Measurements from ENCODE around the gene PNPLA2.
A peak's percentile ranks its signal among the peaks of the same experiment; 100 is the strongest.

The PNPLA2 gene

DNA sequence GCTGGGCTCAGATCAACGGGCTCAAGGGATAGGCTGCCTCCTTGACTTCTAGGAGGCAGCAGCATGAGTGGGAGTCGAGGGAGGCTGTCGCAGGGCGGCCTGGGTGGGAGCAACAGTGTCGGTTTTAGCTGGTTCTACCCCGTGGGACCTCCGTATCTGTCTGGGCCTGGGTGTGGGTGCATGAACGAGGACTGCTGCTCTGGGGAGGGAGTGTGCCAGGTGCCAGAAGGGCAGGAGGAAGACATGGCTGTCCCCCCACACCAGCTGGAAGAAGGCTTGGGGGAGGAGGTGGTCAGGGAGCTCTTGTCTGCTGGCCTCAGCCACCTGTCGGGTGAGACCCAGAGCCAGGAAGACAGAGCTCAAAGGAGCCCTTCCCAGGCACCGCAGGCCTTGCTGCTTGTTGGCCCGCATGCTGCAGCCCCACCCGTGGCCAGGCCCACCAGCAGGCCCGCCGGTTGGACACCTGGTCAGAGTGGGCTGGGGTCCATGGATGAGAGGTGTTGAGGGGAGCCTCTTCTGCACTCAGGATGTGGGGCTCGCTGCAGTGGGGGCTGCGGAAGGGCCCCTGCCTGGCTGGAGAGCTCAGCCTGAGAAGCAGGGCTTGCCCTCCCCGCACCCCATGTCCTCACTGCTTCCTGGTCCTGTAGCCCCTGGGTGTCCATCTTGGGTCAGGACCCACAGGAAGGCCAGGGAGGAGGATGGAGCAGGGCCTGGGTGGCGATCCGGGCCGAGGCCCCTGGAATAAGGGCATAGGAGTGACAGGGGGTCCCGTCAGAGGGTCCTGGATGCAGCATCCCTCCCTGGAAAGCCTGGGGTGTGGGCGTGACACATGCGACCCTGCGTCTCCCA is 32.3 kb upstream of the PNPLA2 start:
- no peak for DNase-seq

DNA sequence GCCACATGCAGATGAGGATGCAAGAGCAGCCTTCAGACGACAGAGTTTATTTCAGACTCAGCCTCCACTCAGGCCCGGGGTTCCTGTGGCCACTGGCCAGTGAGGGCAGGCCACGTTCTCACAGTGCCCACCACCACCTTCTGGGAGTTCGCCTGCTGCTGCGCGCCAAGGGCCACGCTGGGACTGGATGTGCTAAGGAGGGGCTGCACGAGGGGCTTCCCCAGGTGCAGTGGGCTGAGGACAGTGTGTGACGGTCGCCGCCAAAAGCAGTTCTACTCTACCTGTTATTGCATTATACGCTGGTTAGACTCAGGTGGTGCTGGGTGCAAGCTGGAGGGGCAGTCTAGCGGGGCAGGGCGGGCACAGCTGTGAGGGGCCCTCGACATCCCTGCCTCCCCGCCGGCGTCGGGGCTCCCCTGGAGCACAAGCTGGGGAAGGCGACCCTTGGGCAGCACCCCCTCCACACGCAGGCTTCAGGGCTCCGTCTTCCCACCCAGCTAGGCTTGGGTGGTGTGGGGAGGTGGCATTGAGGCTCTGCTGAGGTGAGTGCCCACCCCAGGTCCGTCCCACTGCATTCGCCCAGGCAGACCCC is 31.5 kb upstream of the PNPLA2 start:
- DNase-seq = no peak

DNA sequence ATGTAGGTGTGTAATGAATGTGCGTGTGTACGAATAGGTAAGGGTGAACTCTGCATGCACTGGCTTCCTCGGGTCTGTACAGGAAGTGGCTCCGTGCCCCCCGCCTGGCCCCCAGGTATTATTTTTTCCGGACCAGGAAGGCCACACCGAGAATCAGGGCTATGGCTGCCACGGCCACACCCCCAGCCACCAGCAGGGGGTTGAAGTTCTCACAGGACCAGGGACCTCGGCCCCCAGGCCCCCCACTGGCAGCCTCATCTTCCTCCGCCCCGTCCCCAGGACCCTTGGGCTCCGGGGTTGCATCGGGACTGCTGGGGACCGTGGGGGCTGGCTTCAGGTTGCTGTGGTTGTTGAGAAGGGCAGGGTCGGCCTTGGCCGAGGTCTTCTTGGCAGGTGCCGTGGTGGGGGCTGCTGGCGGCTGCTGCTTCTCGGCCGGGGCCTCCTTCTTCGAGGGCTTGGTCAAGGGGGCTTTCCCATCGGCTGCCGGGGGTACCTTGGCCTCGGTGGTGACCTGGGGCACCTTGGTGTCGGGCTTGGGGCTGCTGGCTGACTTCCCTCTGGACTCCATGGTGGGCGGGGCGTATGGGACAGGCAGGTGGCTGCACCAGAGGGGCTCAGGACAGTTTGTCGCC is 30.6 kb upstream of the PNPLA2 start:
- DNase-seq = no peak

DNA sequence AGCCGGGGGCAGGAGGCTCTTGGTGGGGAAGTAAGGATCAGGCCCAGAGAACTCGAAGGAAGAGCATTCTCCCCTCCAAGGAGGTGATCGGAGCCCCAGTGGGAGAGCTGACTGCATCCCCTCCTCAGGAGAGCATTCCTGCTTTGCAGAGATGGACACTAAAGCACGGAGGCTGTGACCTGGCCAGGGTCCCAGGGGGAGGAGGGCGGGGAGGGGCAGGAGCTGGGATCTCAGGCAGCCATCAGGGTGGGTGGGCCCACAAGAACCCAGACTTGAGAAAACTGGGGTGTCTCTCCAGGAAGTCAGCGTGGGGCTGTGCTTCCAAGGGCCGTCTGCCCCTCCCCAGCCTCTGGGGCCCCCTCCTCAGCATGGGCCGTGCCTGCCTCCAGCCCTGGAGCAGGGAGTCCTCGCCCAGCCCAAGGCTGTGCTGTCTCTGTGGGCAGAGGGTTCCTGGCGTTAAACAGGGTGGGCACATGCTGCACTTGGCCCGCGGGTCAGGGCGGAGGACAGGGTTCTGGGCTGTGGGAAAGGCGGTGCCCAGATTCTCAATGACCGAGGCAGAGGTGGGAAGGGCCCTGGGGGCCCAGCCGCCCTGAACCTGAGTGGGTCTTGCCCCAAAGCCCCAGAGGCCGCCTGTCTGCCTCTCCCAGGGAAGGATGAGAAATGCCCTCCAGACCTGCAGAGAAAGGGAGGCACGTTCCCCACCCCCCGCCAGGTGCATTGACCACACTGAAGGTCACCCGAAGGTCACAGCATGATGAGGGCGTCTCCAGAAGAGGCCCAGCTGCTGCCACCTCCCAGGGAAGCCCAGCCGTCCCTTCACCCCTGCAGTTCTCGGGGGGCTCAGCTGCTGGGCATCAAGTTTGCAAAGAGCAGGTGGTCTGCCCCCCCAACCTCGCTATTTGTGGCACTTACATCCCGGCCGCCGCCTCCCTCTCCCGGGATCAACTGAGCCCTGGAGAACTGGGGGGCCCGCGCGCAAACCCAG is 29.5 kb upstream of the PNPLA2 start:
- DNase-seq = no peak

DNA sequence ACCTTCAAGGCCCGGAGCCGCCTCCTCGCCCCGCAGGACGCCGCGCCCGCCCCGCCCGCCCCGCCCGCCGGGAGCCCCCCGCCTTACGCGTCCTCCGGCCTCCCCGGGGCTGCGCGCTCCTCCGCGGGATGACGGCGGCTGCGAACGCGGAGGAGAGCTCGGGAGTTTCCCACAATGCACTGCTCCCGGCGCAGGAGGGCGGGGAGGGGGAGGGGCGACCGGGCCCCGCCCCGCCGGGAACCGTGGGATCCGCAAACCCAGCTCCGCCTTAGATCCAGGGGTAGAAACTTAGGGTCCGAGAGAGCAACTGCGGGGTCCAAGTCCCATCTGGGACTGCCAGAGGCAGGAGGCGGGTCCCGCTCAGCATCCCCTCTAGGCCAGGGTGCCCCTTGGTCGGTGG is 28.8 kb upstream of the PNPLA2 start, which contains the start of gene CEND1:
CEND1 (minus strand) TSS at position 148 of the 400 bp plus-strand sequence. CDS start 1,514 bp downstream, outside the sequence.
- DNase-seq = peak; percentile 39

DNA sequence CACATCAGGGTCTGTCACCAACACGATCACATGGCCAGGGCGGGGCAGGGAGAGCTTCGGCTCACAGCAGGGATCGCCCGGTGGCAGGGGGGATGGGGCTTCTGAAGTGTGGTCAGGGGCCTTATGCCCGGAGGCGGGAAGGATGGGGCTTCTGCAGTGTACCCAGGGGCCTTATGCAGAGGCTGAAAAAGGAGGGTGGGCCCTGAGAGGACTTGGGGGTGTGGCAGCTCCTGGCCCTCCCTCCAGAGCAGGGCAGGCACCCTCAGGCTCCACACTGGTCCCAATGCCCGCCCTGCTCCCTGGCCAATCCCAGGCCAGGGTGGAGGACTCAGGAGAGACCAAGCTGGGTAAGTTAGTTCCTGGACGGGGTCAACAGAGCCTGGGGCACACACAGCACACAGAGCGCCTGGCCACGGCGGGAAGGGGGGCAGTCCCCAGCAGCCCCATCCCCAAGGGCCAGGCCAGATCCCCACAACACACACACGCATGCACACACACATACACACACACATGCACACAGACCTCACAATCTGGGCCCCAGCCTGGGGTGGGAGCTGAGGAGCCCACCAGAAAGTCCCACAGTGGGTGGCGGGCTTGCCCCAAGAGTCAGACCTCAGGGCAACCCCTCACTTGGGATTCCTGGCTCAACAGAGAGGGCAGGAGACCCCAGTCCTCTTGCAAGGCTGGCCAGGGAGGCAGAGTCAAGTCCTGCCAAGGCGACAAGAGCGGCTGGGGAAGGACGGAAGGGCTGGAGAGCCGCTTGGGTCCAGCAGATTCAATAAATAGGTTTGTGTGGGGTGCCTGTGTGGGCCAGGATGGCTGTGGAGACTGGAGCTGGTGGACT is 27.8 kb upstream of the PNPLA2 start:
- no peak for DNase-seq

DNA sequence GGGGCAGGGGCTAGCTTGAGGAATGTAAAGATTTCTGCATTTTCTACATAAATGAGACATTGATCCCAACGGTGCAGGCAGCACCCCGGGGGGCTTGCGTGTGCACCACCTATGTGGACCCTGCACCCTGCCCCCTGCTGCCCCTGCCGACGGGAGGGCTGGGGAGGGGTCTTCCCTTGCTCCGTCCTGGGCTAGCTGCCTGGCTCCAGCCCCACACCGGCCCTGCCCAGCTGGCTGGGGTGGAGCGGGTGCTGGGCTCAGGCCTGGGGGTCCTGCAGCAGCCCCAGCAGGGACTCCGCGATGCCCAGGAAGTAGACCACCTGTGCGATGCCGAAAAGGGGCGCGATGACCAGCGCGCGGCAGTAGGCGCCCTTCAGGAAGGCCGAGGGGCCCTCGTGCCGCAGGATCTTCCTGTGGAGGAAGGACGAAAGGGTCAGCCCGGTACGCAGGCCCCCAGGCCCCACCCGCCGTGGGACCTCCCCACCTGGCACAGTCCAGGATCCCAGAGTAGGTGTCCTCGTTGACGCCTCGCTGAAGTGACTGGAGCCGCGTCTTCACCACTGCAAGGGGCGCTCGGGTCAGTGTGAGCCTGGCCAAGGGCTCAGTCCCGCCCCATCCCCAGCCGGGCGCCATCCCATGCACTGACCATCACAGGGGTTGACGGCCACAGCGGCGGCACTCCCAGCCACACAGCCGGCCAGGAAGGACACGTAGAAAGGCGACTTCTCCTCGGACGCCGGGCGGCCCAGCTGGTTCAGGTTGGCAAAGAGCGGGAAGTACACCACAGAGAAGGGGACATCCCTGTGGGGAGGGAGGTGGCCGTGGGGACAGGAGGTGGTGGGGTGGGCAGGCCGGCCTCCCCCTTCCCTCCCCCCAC is 26.8 kb upstream of the PNPLA2 start:
- no peak for DNase-seq

DNA sequence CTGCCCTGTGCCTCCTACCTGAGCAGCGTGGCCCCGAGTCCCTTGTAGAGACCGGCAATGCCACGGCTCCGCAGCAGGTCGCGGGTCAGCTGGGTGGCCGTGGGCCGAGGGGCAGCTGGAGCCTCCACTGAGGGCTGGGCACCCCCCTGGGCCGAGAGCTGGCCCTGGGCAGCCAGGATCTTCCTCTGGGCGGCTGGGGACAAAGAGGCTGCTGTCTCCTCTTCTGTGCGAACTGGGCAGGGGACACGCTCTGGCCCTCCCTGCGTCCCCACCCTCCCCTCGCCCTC is 26.2 kb upstream of the PNPLA2 start:
- DNase-seq = no peak

DNA sequence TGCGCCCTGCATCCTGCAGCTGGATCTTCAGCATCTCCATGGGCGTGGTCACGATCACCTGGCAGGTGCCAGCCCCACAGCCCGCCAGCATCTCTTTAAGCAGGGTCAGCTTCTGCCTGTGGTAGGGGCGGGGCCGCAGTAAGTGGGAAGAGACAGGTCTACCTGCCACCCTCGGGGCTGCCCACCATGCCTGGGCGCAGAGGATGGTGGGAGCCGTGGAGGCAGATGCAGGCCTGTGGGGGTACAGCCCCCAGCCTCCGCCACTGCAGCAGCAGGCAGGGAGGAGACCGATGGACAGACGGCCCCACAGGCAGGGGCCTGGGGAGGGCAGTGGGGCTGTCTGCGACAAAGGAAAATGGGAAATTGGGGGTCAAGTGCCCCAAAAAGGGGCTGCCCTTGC is 25.8 kb upstream of the PNPLA2 start:
- no peak for DNase-seq

DNA sequence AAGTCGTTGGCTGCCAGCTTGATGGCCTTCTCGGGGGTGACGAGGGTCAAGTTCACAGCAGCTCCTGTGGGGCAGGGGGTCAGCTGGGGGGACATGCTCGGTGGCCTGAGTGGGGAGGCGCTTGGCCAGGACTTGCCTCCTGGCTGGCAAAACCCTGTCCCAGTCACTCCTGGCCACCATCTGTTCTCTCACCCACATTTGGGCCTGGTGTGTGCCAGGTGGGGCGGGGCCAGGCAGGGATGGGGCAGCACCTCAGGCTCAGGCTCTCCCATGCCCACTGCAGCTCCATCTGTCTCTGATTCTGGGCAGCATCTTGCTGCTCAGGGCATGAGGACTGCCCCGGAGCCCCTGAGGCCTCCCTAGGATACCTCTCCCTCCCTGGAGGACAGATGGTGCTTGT is 25.2 kb upstream of the PNPLA2 start:
- no peak for DNase-seq

DNA sequence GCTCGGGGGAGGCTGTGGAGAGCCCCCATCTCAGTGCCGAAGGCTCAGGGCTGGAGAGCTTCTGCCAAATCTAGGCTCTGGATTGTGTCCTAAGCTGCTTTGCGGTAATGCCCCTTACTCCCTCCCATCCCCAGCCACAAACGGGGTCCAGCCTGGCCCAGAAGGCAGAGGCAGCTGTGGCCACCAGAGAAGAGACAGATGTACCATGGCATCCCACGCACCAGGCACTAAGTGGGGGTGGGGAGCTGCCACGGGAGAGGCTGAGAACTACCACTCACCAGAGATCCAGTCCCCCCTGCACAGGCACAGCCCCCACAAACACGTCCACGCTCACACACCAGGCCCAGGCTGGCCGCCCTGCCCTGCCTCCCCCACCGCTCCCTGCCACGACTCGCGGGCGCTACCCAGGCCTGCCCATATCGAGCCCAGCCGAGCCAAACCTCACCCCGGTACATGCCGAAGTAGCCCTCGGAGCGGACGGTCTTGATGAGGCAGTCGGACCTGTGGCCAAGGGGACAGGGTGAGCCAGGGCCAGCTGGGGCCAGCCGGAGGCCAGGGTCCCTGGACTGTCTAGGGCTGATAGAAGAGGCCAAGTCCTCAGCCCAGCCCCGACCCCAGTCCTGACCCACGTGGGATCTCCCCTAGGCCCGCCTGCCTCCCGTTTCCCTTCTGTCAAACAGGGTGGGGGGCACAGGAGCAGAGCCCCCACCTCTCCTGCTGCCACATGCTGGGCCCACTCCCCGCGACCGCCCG is 24.5 kb upstream of the PNPLA2 start:
- DNase-seq = no peak

DNA sequence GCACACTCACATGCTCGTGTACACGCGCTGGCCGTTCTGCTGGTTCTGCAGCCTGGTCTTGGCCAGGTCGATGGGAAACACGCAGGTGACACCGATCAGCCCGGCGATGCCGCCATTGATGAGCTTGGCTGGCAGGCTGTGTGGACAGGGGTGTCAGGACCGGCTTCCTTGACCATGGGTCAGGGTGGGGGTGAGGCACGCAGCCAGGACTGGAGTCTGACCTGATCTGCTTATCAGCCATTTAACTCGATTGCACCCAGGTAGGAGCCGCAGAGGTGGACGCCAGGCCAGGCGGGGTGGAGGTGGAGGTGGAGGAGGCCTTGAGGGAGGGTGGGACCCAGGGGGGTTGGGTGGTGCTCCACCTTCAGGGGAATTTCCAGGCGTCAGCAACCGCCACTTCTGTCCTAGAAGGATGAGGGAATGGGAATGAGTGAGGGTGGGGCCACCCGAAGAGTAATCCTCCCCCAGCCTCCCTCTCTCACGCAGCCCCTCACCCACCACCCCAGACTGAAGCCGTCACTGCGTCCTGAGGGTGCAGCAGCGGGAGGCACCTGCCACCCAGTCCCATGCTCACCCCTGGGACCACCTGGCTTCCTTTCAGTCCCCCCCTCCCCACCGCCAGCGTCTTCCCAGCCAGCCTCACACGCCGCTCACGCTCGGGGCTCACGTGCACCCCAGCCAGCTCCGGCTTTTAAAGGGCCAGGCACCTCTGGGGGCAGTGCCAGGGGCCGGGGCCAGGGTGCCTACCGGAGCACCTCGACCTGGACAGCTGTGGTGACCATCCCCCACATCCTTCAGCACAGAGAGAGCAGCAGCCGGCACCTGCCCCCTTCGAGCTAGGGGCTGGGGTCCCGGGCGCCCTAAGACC is 23.7 kb upstream of the PNPLA2 start:
- DNase-seq = no peak

DNA sequence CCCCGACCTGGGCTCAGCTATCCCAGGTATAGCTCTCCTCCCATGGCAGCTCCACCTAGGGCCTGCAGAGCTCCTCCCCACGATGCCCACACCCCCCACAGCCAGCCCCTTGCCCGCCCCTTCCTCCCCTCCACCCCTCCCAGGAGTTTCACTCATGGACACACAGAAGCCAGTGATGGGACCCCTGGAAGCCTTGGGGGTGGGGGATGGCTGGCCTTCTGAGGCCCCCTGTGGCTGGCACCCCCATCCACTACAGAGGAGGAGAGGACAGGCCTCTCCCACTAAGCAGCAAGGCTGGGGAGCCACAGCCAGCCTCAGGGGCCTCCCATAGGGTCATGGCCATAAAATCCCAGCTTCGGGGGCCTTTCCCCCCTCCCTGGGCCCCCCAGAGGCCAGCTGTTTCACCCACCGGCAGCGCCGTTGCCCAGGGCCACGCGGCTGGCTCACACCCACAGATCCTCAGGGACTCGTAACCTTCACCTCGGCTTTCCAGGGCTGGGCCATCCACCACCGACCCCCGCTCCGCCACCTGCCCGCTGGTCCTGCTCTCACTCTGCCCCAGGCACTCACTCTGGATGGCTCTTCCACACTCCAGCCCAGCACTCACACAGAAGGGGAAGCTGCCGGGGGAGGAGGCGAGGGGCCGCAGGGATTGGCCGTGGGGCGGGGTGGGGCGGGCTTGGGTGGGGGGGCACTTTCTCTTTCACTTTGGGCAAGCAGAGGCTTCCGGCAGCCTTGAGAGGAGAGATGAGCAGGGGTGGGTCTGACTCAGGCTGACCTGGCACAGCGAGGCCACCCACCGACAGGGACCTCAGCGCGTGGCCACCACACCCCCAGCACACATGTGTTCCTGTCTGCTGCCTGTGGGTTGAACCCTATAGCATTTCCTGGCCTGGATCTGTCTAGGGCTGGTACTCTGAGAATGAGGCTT is 22.8 kb upstream of the PNPLA2 start:
- DNase-seq = peak; percentile 82

DNA sequence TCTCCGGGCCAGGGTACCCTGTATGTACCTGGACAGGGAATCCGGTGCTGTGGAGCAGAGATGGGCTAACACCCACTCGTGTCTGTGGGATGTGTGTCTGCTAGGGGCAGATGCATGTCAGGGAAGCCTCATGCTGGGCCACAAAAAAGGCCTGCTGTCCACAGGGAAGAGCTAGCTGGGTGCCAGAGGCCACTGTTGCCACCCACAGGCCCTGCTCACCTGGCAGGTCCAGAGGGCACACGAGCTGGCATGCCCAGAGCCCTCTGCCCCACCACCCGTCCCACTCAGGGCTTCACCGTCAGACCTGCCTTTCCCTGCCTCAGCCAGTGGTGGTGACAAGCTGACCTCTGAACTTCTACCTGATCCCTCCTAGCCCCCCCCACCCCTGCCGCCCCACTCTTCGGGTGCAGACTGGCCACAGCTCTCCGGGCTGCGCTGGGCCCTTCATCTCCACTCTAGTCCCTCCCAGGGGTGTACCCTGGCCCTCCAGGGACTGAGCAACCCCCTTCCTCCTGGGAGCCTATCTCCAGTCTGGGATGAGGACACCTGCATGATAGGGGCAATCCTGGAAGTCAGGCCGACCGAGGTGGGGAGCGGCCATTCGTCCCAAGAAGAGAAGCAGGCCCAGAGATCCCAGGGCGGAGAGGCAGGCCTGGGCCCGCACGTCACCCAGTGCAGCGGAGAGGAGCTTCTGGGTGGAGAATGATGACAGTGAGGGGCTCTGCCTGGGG is 22.0 kb upstream of the PNPLA2 start:
- DNase-seq = no peak

DNA sequence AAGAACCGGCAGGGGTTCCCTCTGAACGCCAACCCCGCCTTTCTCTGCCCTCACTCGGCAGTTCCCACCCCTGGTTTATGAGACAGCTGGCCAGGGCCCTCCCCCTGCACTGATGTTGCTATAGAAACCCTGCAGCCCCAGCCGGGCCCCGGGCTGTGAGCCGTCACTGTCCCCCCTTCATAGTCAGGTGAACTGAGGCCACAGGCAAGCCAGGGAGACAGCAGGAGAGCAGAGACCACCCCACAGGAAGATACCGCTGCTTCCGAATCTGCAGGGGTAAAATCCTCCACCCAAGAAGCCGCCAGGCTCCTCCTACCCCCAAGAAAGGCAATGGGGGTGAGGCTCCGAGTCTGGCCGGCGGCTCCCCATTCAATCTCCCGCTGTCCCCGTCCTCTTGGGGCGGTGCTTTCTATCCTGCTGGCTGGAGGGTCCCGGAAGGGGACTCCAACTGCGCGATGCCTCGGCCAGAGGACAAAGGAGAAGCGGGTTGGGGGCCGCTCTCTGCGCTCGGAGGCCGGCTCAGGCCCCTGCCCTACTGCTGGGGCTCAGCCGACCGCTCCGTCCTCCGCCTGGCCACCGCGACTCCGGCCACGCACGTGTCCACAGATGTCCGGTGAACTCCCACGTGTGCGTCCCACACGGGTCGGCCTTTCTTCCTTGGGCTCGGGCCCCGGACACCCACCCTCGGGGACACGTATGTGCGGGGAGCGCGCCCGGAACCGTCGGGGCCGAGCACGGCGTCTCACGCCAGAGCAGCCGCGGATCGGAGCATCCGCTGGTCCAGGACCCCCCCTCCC is 21.2 kb upstream of the PNPLA2 start:
- DNase-seq = peak; percentile 82

DNA sequence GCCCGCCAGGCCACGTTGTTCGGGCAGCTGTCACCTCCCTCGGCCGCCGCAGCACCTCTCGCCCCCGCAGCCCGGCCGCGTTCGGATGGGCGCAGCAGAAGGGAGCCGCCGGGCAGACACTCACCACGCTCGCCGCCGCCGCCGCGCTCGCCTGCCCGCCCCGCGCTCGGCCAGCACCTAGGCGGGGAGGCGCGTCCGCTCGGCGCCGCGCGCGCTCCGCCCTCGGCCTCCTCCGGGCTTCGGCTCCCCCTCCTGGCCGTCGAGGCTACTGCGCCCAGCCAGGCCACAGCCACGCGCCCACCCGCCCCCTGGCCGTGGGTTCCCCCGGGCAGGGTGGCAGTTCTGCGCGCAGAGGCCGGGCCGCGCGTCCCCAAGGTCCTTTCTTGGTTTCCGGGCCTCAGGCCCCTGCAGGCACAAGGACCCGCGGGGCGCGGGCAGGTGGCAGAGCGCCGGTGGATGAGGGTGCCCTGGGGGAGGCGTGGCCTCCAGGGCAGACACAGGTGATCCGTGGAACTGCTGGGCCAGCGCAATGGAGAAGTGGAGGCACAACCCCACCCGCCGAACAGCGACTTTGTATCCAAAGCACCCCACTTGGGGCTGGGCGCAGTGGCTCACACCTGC is 20.5 kb upstream of the PNPLA2 start, which contains the start of gene SLC25A22:
SLC25A22 (minus strand) TSS at position 189 of the 621 bp plus-strand sequence. CDS start 3,275 bp downstream, outside the sequence.
- DNase-seq = peak; percentile 69

Data from fibroblast of upper back skin (primary cell).